GM12891 (cell line): ENCODE results near the gene ATE1.
"Not testable (repeated sequence)": the region's sequence is repeated elsewhere in the genome, so short reads cannot be mapped to it uniquely, and the experiment has no call there.

ENCODE experiments used
- DNase-seq: peaks from one replicate; pipeline ENCODE4 v3.0.0; 2011; ENCODE audit warnings: low spot score; ENCODE audit not compliant: insufficient read length
- FAIRE-seq: peaks from 2 replicates; lab custom pipeline; 2011; peaks lifted over from hg19 to GRCh38; lab: Jason Lieb, UNC
- PAX5 ChIP-seq: IDR thresholded peaks from 2 replicates; pipeline ENCODE4 v1.6.1; 2011; ENCODE audit warnings: low read length, moderate library complexity, mild to moderate bottlenecking; ENCODE audit not compliant: insufficient read depth, severe bottlenecking
- POLR2A ChIP-seq: IDR thresholded peaks from 2 replicates; pipeline ENCODE4 v1.6.1; 2011; ENCODE audit warnings: low read depth, low read length, control low read depth
- POLR2AphosphoS5 ChIP-seq: IDR thresholded peaks from 2 replicates; pipeline ENCODE4 v1.6.1; 2011; ENCODE audit warnings: low read depth, low read length, control low read depth
- POU2F2 ChIP-seq: IDR thresholded peaks from 2 replicates; pipeline ENCODE4 v1.6.1; 2011; ENCODE audit warnings: low read depth, mild to moderate bottlenecking, control low read depth, low read length, moderate library complexity
- SPI1 ChIP-seq: IDR thresholded peaks from 2 replicates; pipeline ENCODE4 v1.6.1; 2011; ENCODE audit warnings: low read depth, low read length, control low read depth
- TAF1 ChIP-seq: IDR thresholded peaks from 2 replicates; pipeline ENCODE4 v1.6.1; 2011; ENCODE audit warnings: low read depth, low read length, control low read depth

Gene ATE1

GRCh38 chr10:121928528-121928884, 675 bp upstream of the ATE1 start:
- TF ChIP-seq POU2F2 (no peak), POLR2AphosphoS5 (no peak), PAX5 (no peak), TAF1 (no peak), SPI1 (no peak), POLR2A (no peak; the same call in 1 of the 2 replicates)
- no peak for DNase-seq
- FAIRE-seq, result peak; percentile 54

GRCh38 chr10:121927318-121927840, 452 bp downstream of the ATE1 start:
- FAIRE-seq (peak; percentile 80), DNase-seq (peak; percentile 29)
- TF ChIP-seq POLR2AphosphoS5 (no peak), PAX5 (no peak), SPI1 (no peak), POU2F2 (no peak), TAF1 (no peak), POLR2A (no peak; the same call in 1 of the 2 replicates)

- FAIRE-seq, result peak; percentile 78
- no peak for DNase-seq
- TF ChIP-seq POLR2A, result no peak
- no peak for TF ChIP-seq SPI1
Measured at GRCh38 chr10:121926671-121927317, 1.0 kb downstream of the ATE1 start.

GRCh38 chr10:121926157-121926556, 1.7 kb downstream of the ATE1 start:
- FAIRE-seq (no peak), DNase-seq (no peak)
- no peak for TF ChIP-seq POLR2AphosphoS5

- DNase-seq (no peak), FAIRE-seq (no peak)
- TF ChIP-seq POU2F2, result no peak
- no peak for TF ChIP-seq POLR2AphosphoS5
- TF ChIP-seq PAX5, result no peak
- TF ChIP-seq POLR2A, result no peak
- no peak for TF ChIP-seq SPI1
- no peak for TF ChIP-seq TAF1
Measured at GRCh38 chr10:121921238-121921931, 6.4 kb downstream of the ATE1 start.

- DNase-seq (no peak), FAIRE-seq (no peak)
- TF ChIP-seq TAF1 (no peak), PAX5 (no peak), POU2F2 (no peak)
Measured at GRCh38 chr10:121919666-121920065, 8.2 kb downstream of the ATE1 start.

GRCh38 chr10:121918800-121919199, 9.0 kb downstream of the ATE1 start:
- FAIRE-seq, DNase-seq: not testable (repeated sequence)

- TF ChIP-seq POU2F2 (no peak), POLR2AphosphoS5 (no peak), POLR2A (no peak), SPI1 (no peak), PAX5 (no peak), TAF1 (no peak)
- FAIRE-seq (no peak), DNase-seq (no peak)
Measured at GRCh38 chr10:121914661-121915060, 13.2 kb downstream of the ATE1 start.

- TF ChIP-seq SPI1 (no peak), POLR2A (no peak), TAF1 (no peak), POU2F2 (no peak), PAX5 (no peak), POLR2AphosphoS5 (no peak)
- DNase-seq (no peak), FAIRE-seq (no peak)
Measured at GRCh38 chr10:121911421-121911697, 16.5 kb downstream of the ATE1 start.

- no peak for FAIRE-seq
- DNase-seq, result no peak
- TF ChIP-seq TAF1, result no peak
- TF ChIP-seq SPI1, result no peak
- no peak for TF ChIP-seq PAX5
- TF ChIP-seq POU2F2, result no peak
- TF ChIP-seq POLR2A, result no peak
- no peak for TF ChIP-seq POLR2AphosphoS5
Measured at GRCh38 chr10:121910673-121911420, 17.0 kb downstream of the ATE1 start.
